Testis (tissue), 2 donors: ENCODE results near the gene EFTUD2.
"Not testable (repeated sequence)": the region's sequence is repeated elsewhere in the genome, so short reads cannot be mapped to it uniquely, and the experiment has no call there.

Experiments
- CTCF ChIP-seq, 3 experiments: fragments of 450-650 bp in 2 of 3; fragments of 200-600 bp in 1 of 3; sonication (generic) in 1 of 3; IDR thresholded peaks; one replicate each; pipeline ENCODE4 v1.5.1; 2016 to 2019; ENCODE audit warnings: antibody characterized with exemption in 3 of 3, mild to moderate bottlenecking in 2 of 3, moderate library complexity in 1 of 3
- POLR2A ChIP-seq: fragments of 450-650 bp; IDR thresholded peaks from one replicate; pipeline ENCODE4 v1.6.1; 2017; ENCODE audit warnings: antibody characterized with exemption, mild to moderate bottlenecking, moderate library complexity

GRCh38 chr17:44945652-44946051 lies 46.4 kb upstream of the EFTUD2 start:
- TF ChIP-seq CTCF (IDR thresholded peaks at IDR 0.05); POLR2A: not testable (repeated sequence)
